Endodermal cell (in vitro differentiated cells): ENCODE results near the gene LMO1. TPM values are rescaled to one million over a fixed set of nuclear protein-coding genes. Genes with fewer than 3 reads are reported as not detected.

ENCODE experiments used
- DNase-seq: peaks from one replicate; pipeline ENCODE4 v3.0.0-alpha.2; 2017
- H3K27ac ChIP-seq: 2 replicates; pipeline ENCODE4 v1.5.1; 2013; ENCODE audit warnings: mild to moderate bottlenecking, low read depth, low read length, moderate library complexity
- H3K27me3 ChIP-seq: 2 replicates; pipeline ENCODE4 v1.6.1; 2013; ENCODE audit warnings: mild to moderate bottlenecking, low read length, moderate library complexity; ENCODE audit not compliant: insufficient read depth, control insufficient read depth, poor library complexity, severe bottlenecking
- H3K36me3 ChIP-seq: 2 replicates; pipeline ENCODE4 v1.7.0; 2013; ENCODE audit warnings: mild to moderate bottlenecking, low read length, moderate library complexity; ENCODE audit not compliant: control insufficient read depth, insufficient read depth
- H3K4me1 ChIP-seq: one replicate; pipeline ENCODE4 v1.7.0; 2013; ENCODE audit warnings: low read length; ENCODE audit not compliant: control insufficient read depth, insufficient read depth
- H3K4me3 ChIP-seq: 2 replicates; pipeline ENCODE4 v1.5.1; 2013; ENCODE audit warnings: mild to moderate bottlenecking, low read length, moderate library complexity
- H3K9ac ChIP-seq: 2 replicates; pipeline ENCODE4 v1.6.1; 2013; ENCODE audit warnings: mild to moderate bottlenecking, low read length, moderate library complexity; ENCODE audit not compliant: poor library complexity, severe bottlenecking; ENCODE audit errors: extremely low read depth
- H3K9me3 ChIP-seq: 2 replicates; pipeline ENCODE4 v1.6.1; 2013; ENCODE audit warnings: mild to moderate bottlenecking, low read length, moderate library complexity; ENCODE audit not compliant: control insufficient read depth
- H3K27ac Mint-ChIP-seq: 2 replicates; pipeline ENCODE4 v1.8.0; 2020; ENCODE audit warnings: mixed read lengths
- H3K27me3 Mint-ChIP-seq: 2 replicates; pipeline ENCODE4 v1.8.0; 2021; ENCODE audit warnings: mild to moderate bottlenecking, mixed read lengths; ENCODE audit not compliant: insufficient read depth
- H3K36me3 Mint-ChIP-seq: 2 replicates; pipeline ENCODE4 v1.8.0; 2020; ENCODE audit warnings: low read depth, mixed read lengths
- H3K4me1 Mint-ChIP-seq: 2 replicates; pipeline ENCODE4 v1.8.0; 2020; ENCODE audit warnings: mixed read lengths
- H3K4me3 Mint-ChIP-seq: 2 replicates; pipeline ENCODE4 v1.8.0; 2020; ENCODE audit warnings: mild to moderate bottlenecking, moderate library complexity, mixed read lengths
- H3K9me3 Mint-ChIP-seq: 2 replicates; pipeline ENCODE4 v1.8.0; 2020; ENCODE audit warnings: mild to moderate bottlenecking, mixed read lengths
- CTCF ChIP-seq: fragments of 200-600 bp; sonication (generic); conservative IDR thresholded peaks from 2 replicates; pipeline ENCODE4 v1.5.0; 2021; ENCODE audit warnings: antibody characterized with exemption, mild to moderate bottlenecking
- WGBS, 2 experiments: methylation state at CpG; one replicate each; pipeline versions ENCODE4 v1.1.5 to v1.1.7; 2013; ENCODE audit warnings: missing lambda C conversion rate in 2 of 2, mixed read lengths in 1 of 2; ENCODE audit not compliant: insufficient coverage in 1 of 2, insufficient read length in 1 of 2; 5-methylcytosine and 5-hydroxymethylcytosine counted together
- total RNA-seq, 2 donors: library from RNA; stranded (reverse); fragmentation: NEBNext Ultra II Directional in 1 of 2; extraction: Animal tissue kit (Norgen Biotek cat#: 25700) in 1 of 2; gene quantifications; 2 replicates in 1 of 2; 3 replicates in 1 of 2; pipeline ENCODE4 v1.2.1, GENCODE V29; 2021

Gene LMO1
- total RNA-seq, 2 donors from 2014 or later: 0.46 TPM; not detected in 1

- Histone ChIP-seq H3K9me3 (no peaks in the 10 kb centered on the region), H3K27ac (no peak overlapping the region), H3K4me1 (no peaks in the 10 kb centered on the region), H3K27me3 (no peaks in the 10 kb centered on the region), H3K4me3 (no peak overlapping the region), H3K36me3 (no peaks in the 10 kb centered on the region), H3K9ac (no peak overlapping the region)
- DNase-seq: peak; percentile 67
- peaks cover 12% of the 10 kb centered on the region for H3K4me1 Mint-ChIP-seq
- 68 to 78% methylated on average over 5 to 6 of the region's 6 CpGs for WGBS, 2 experiments
- no peaks in the 10 kb centered on the region for H3K36me3 Mint-ChIP-seq
- H3K27me3 Mint-ChIP-seq: peaks cover 11% of the 10 kb centered on the region
- no peaks in the 10 kb centered on the region for H3K9me3 Mint-ChIP-seq
- TF ChIP-seq CTCF: no peak
- no peak overlapping the region for H3K27ac Mint-ChIP-seq
- H3K4me3 Mint-ChIP-seq: no peak overlapping the region
Measured at GRCh38 chr11:8222820-8223512, 40.7 kb downstream of the LMO1 start.

- Mint-ChIP-seq H3K9me3 (no peaks in the 10 kb centered on the region), H3K27me3 (peaks cover 11% of the 10 kb centered on the region), H3K36me3 (no peaks in the 10 kb centered on the region), H3K4me3 (no peak overlapping the region), H3K4me1 (peaks cover 12% of the 10 kb centered on the region), H3K27ac (no peak overlapping the region)
- Histone ChIP-seq H3K9ac (no peak overlapping the region), H3K36me3 (no peaks in the 10 kb centered on the region), H3K27me3 (no peaks in the 10 kb centered on the region), H3K9me3 (no peaks in the 10 kb centered on the region), H3K4me1 (no peaks in the 10 kb centered on the region), H3K27ac (no peak overlapping the region), H3K4me3 (no peak overlapping the region)
- 90 to 92% methylated on average over 6 to 8 of the region's 8 CpGs for WGBS, 2 experiments
- no peak for DNase-seq
- no peak for TF ChIP-seq CTCF
Measured at GRCh38 chr11:8221917-8222495, 41.7 kb downstream of the LMO1 start.

GRCh38 chr11:8221046-8221723 lies 42.5 kb downstream of the LMO1 start:
- WGBS, 2 experiments: 91 to 93% methylated on average over 6 to 8 of the region's 8 CpGs
- Histone ChIP-seq H3K36me3 (no peaks in the 10 kb centered on the region), H3K27me3 (no peaks in the 10 kb centered on the region), H3K9ac (no peak overlapping the region), H3K27ac (no peak overlapping the region), H3K4me3 (no peak overlapping the region), H3K9me3 (no peaks in the 10 kb centered on the region), H3K4me1 (no peaks in the 10 kb centered on the region)
- Mint-ChIP-seq H3K27me3 (peaks cover 11% of the 10 kb centered on the region), H3K4me1 (peaks cover 12% of the 10 kb centered on the region), H3K27ac (no peak overlapping the region), H3K36me3 (no peaks in the 10 kb centered on the region), H3K9me3 (no peaks in the 10 kb centered on the region), H3K4me3 (no peak overlapping the region)
- TF ChIP-seq CTCF: no peak
- DNase-seq: no peak
